Mucosa of rectum (tissue), 2 donors: ENCODE measurements around the gene TIMELESS.
A peak's percentile ranks its signal among the peaks of the same experiment; 100 is the strongest.
"Not testable (repeated sequence)": the region's sequence is repeated elsewhere in the genome, so short reads cannot be mapped to it uniquely, and the experiment has no call there.

Source experiments
- H3K27ac ChIP-seq, 2 donors: one replicate each; pipeline ENCODE4 v1.7.0; 2013; ENCODE audit warnings: inconsistent platforms in 2 of 2, low read depth in 2 of 2, low read length in 2 of 2
- H3K27me3 ChIP-seq, 2 donors: one replicate each; pipeline ENCODE4 v1.7.0; 2013; ENCODE audit warnings: low read length in 2 of 2; ENCODE audit not compliant: control insufficient read depth in 2 of 2, insufficient read depth in 2 of 2
- H3K36me3 ChIP-seq, 2 donors: one replicate each; pipeline ENCODE4 v1.7.0; 2013; ENCODE audit warnings: low read length in 2 of 2; ENCODE audit not compliant: control insufficient read depth in 2 of 2, insufficient read depth in 2 of 2
- H3K4me1 ChIP-seq, 2 donors: one replicate each; pipeline ENCODE4 v1.7.0; 2013; ENCODE audit warnings: low read length in 2 of 2, mild to moderate bottlenecking in 1 of 2; ENCODE audit not compliant: control insufficient read depth in 2 of 2, insufficient read depth in 2 of 2
- H3K4me3 ChIP-seq, 2 donors: one replicate each; pipeline ENCODE4 v1.7.0; 2013; ENCODE audit warnings: low read length in 2 of 2
- H3K9ac ChIP-seq, 2 donors: one replicate each; pipeline ENCODE4 v1.7.0; 2013; ENCODE audit warnings: low read length in 2 of 2, low read depth in 1 of 2, mild to moderate bottlenecking in 1 of 2
- H3K9me3 ChIP-seq, 2 donors: one replicate each; pipeline ENCODE4 v1.7.0; 2013; ENCODE audit warnings: low read length in 2 of 2; ENCODE audit not compliant: control insufficient read depth in 2 of 2
- donor health status: healthy.
- donor health status: Normal muscosa, but diverticular disease.

The TIMELESS gene

GRCh38 chr12:56468216-56469006 is 19.2 kb upstream of the TIMELESS start, which contains the start of gene SPRYD4:
Gene SPRYD4, plus strand, starts transcription at chr12:56468578. Its CDS starts 14 bp downstream, at chr12:56468592.
- Histone ChIP-seq H3K4me3 (peak within 1 kb of the TSS; percentile 93 to 100), H3K36me3 (peaks cover 0 to 3% of the 10 kb centered on the region in 2 donors), H3K4me1 (peaks cover 8 to 16% of the 10 kb centered on the region in 2 donors), H3K27me3 (no peaks in the 10 kb centered on the region), H3K9me3 (no peaks in the 10 kb centered on the region), H3K9ac (peak within 1 kb of the TSS; percentile 84 to 98), H3K27ac (peak within 1 kb of the TSS; percentile 80 to 90)

DNA sequence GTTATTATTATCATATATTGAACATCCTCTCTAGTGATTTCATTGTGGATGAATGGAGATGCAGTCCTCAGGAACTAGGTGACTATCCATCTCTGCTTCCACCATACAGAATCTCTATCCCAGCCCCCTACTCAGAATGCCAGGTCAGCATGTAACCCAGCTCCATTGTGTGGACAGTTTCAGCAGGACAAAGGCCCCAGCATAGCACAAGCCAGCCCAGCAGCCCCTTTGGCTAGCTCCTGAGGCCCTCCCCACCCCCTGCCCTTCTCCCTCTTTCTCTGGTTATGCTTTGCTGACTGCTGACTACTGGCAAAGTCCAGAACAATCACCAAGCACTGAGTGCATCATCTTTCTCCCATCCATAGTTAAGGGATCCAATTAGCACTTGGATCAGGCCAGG is 13.3 kb upstream of the TIMELESS start:
- Histone ChIP-seq H3K9ac (no peak overlapping the region), H3K4me1 (peaks cover 0 to 2% of the 10 kb centered on the region in 2 donors), H3K27me3 (no peaks in the 10 kb centered on the region), H3K9me3 (no peaks in the 10 kb centered on the region), H3K4me3 (no peak overlapping the region), H3K27ac (no peak overlapping the region), H3K36me3 (no peaks in the 10 kb centered on the region)

DNA sequence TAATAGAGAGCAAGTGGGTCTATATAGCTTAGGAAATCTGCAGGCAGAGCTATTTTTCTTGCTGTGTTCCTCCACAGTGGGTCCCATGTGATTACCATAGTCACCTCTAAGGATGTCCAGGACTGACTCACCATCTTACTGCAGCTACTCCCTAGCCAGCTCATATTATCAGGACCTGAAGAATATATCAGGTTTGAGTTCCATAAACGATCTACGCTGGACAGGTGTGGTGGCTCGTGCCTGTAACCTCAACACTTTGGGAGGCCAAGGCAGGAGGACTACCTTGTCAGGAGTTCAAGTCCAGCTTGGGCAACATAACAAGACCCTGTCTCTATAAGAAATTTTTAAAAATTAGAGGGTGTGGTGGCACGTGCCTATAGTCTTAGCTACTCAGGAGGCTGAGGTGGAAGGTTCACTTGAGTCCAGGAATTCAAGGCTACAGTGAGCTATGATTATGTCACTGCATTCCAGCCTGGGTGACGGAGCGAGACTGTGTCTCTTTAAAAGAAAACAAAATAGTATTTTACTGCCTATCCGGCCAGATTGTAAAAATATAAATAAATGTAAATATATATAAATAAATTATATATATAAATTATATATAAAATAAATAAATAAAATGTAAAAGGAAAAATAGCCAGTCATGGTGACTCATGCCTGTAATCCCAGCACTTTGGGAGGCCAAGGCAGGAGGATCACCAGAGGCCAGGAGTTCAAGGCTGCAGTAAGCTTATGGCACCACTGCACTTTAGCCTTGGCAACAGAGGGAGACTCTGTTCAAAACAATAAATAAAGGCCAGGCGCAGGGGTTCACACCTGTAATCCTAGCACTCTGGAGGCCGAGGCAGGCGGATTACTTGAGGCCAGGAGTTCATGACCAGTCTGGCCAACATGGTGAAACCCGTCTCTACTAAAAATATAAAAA is 12.3 kb upstream of the TIMELESS start:
- Histone ChIP-seq H3K27ac (no peak overlapping the region), H3K27me3 (no peaks in the 10 kb centered on the region), H3K36me3 (no peaks in the 10 kb centered on the region), H3K9ac (no peak overlapping the region), H3K4me1 (peaks cover 0 to 2% of the 10 kb centered on the region in 2 donors), H3K9me3 (no peaks in the 10 kb centered on the region), H3K4me3 (no peak overlapping the region)

GRCh38 chr12:56457817-56458216 is 8.6 kb upstream of the TIMELESS start:
- Histone ChIP-seq H3K36me3 (no peaks in the 10 kb centered on the region), H3K27me3 (no peaks in the 10 kb centered on the region), H3K9ac (no peak overlapping the region), H3K27ac (no peak overlapping the region), H3K9me3 (no peaks in the 10 kb centered on the region), H3K4me3 (no peak overlapping the region), H3K4me1 (no peaks in the 10 kb centered on the region)

- Histone ChIP-seq H3K4me3 (no peak within 1 kb of the TSS), H3K36me3 (no peaks in the 10 kb centered on the region), H3K27ac (no peak within 1 kb of the TSS), H3K9ac (no peak within 1 kb of the TSS), H3K27me3 (no peaks in the 10 kb centered on the region), H3K9me3 (no peaks in the 10 kb centered on the region), H3K4me1 (peaks cover 3 to 4% of the 10 kb centered on the region in 2 donors)
These were observed 5.3 kb upstream of the TIMELESS start, which contains the start of gene MIP for GRCh38 chr12:56454557-56454956. Gene MIP, minus strand, starts transcription at chr12:56454657. Its CDS starts 44 bp downstream, at chr12:56454613.

- H3K27me3 ChIP-seq = no peaks in the 10 kb centered on the region
- H3K4me3 ChIP-seq = no peak overlapping the region
- H3K4me1 ChIP-seq = peaks cover 5 to 8% of the 10 kb centered on the region in 2 donors
- H3K9ac ChIP-seq = no peak overlapping the region
- no peaks in the 10 kb centered on the region for H3K9me3 ChIP-seq
- H3K36me3 ChIP-seq = no peaks in the 10 kb centered on the region
- H3K27ac ChIP-seq = no peak overlapping the region
These were observed 1.9 kb upstream of the TIMELESS start for GRCh38 chr12:56451147-56451546.

GRCh38 chr12:56450241-56450640 is 1.0 kb upstream of the TIMELESS start:
- Histone ChIP-seq H3K9ac (no peak overlapping the region), H3K36me3 (no peaks in the 10 kb centered on the region), H3K4me1 (peaks cover 5 to 8% of the 10 kb centered on the region in 2 donors), H3K9me3 (no peaks in the 10 kb centered on the region), H3K27me3 (no peaks in the 10 kb centered on the region), H3K27ac (no peak overlapping the region), H3K4me3 (no peak overlapping the region)

GRCh38 chr12:56449622-56449984 is 377 bp upstream of the TIMELESS start:
- Histone ChIP-seq H3K27me3 (no peaks in the 10 kb centered on the region), H3K4me3 (peak overlapping the region; percentile 82 to 92), H3K36me3 (no peaks in the 10 kb centered on the region), H3K4me1 (peaks cover 5 to 8% of the 10 kb centered on the region in 2 donors), H3K9ac (peak overlapping the region; percentile 76 to 85), H3K9me3 (no peaks in the 10 kb centered on the region), H3K27ac (peak overlapping the region; percentile 84 to 85)

- H3K4me1 ChIP-seq = not testable (repeated sequence)
These were observed 6.0 kb downstream of the TIMELESS start for GRCh38 chr12:56443208-56443607.

More at GRCh38 chr12:56443208-56443607, 6.0 kb downstream of the TIMELESS start:
- H3K9me3 ChIP-seq, H3K27me3 ChIP-seq, H3K9ac ChIP-seq, H3K27ac ChIP-seq, H3K4me3 ChIP-seq, H3K36me3 ChIP-seq: not testable (repeated sequence)
